Body of pancreas (tissue), 4 donors: Measurements from ENCODE around the gene NFS1.

Experiments
- POLR2A ChIP-seq, 3 donors: fragments of 450-650 bp; IDR thresholded peaks; one replicate each; pipeline ENCODE4 v1.6.1; 2016; ENCODE audit warnings: antibody characterized with exemption in 3 of 3, mild to moderate bottlenecking in 2 of 3
- TF ChIP-seq, protein P1 (sequence below), 7 experiments: fragments of 450-650 bp in 4 of 7; fragments of 200-600 bp in 3 of 7; sonication (generic) in 3 of 7; IDR thresholded peaks; one replicate each; pipeline ENCODE4 v1.5.1; 2016 to 2019; ENCODE audit warnings: antibody characterized with exemption in 7 of 7

DNA sequence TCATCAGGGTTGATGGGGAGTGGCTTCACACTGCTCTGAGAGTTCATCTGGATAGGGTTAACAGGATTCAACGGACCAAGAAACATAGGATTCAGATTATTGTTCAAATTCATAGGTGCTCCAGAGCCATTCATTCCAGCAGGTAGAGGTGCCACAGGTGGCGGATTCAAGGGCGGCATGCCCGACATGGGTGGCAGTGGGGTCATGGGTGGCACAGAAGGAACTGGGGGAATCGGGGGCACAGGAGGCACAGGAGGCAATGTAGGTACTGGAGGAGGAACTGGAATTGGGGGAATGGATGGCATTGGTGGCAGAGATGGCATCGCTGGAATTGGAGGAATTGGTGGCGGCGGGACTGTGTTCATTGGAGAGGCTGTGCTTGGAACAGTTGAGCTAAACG, 44.7 kb downstream of the NFS1 start:
- TF ChIP-seq, protein P1, sequence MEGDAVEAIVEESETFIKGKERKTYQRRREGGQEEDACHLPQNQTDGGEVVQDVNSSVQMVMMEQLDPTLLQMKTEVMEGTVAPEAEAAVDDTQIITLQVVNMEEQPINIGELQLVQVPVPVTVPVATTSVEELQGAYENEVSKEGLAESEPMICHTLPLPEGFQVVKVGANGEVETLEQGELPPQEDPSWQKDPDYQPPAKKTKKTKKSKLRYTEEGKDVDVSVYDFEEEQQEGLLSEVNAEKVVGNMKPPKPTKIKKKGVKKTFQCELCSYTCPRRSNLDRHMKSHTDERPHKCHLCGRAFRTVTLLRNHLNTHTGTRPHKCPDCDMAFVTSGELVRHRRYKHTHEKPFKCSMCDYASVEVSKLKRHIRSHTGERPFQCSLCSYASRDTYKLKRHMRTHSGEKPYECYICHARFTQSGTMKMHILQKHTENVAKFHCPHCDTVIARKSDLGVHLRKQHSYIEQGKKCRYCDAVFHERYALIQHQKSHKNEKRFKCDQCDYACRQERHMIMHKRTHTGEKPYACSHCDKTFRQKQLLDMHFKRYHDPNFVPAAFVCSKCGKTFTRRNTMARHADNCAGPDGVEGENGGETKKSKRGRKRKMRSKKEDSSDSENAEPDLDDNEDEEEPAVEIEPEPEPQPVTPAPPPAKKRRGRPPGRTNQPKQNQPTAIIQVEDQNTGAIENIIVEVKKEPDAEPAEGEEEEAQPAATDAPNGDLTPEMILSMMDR (IDR thresholded peaks at IDR 0.05), result no peak
- TF ChIP-seq POLR2A (IDR thresholded peaks at IDR 0.05), result no peak
